22Rv1 (cell line): Measurements from ENCODE around the gene GXYLT2.

Experiments used
- H3K27ac ChIP-seq: fragments of 450-650 bp; 2 replicates; pipeline ENCODE4 v1.5.1; 2017
- CTCF ChIP-seq: fragments of 450-650 bp; IDR thresholded peaks from 2 replicates; pipeline ENCODE4 v1.5.1; 2017; ENCODE audit warnings: mild to moderate bottlenecking
- ZFX ChIP-seq: fragments of 450-650 bp; IDR thresholded peaks from 2 replicates; pipeline ENCODE4 v1.6.1; 2017; ENCODE audit warnings: antibody characterized with exemption, borderline replicate concordance

The GXYLT2 gene

GRCh38 chr3:72848703-72849081 lies 39.2 kb upstream of the GXYLT2 start:
- no peak for TF ChIP-seq CTCF
- no peak for TF ChIP-seq ZFX
- H3K27ac ChIP-seq = peak overlapping the region; percentile 56

GRCh38 chr3:72855001-72855400 lies 32.8 kb upstream of the GXYLT2 start:
- H3K27ac ChIP-seq = no peak overlapping the region
- no peak for TF ChIP-seq ZFX
- no peak for TF ChIP-seq CTCF

GRCh38 chr3:72860053-72860452 lies 27.8 kb upstream of the GXYLT2 start:
- H3K27ac ChIP-seq = no peak overlapping the region
- no peak for TF ChIP-seq ZFX
- no peak for TF ChIP-seq CTCF

GRCh38 chr3:72860846-72861245 lies 27.0 kb upstream of the GXYLT2 start:
- TF ChIP-seq ZFX = no peak
- TF ChIP-seq CTCF = no peak
- no peak overlapping the region for H3K27ac ChIP-seq

- H3K27ac ChIP-seq = no peak overlapping the region
- TF ChIP-seq CTCF (no peak), ZFX (no peak)
Measured at GRCh38 chr3:72862314-72863090, 25.3 kb upstream of the GXYLT2 start.

GRCh38 chr3:72872183-72872582 lies 15.7 kb upstream of the GXYLT2 start:
- TF ChIP-seq CTCF (no peak), ZFX (no peak)
- no peak overlapping the region for H3K27ac ChIP-seq

- TF ChIP-seq ZFX (no peak), CTCF (no peak)
Measured at GRCh38 chr3:72887343-72887704, 522 bp upstream of the GXYLT2 start.

More at GRCh38 chr3:72887343-72887704, 522 bp upstream of the GXYLT2 start:
- no peak overlapping the region for H3K27ac ChIP-seq
